ENCODE measurements around the gene MPZL1.

- no peak for TF ChIP-seq EP300 (IDR thresholded peaks at IDR 0.05)
- TF ChIP-seq POLR2AphosphoS5 (IDR thresholded peaks at IDR 0.05), result no peak
These were observed 43.7 kb downstream of the MPZL1 start for GRCh38 chr1:167765496-167765895.
